ENCODE data around the gene CLIP1. TPM values are rescaled to one million over a fixed set of nuclear protein-coding genes. Genes with fewer than 3 reads are reported as not detected.

CLIP1 gene
- polyA plus RNA-seq, 12 donors, result 17.6 to 51.9 (median 24.4) TPM; not detected in 1

GRCh38 chr12:122318607-122319605 is 103.6 kb downstream of the CLIP1 start:
- no peak for DNase-seq

- no peak for DNase-seq
These were observed 109.5 kb downstream of the CLIP1 start for GRCh38 chr12:122312926-122313325.

DNA sequence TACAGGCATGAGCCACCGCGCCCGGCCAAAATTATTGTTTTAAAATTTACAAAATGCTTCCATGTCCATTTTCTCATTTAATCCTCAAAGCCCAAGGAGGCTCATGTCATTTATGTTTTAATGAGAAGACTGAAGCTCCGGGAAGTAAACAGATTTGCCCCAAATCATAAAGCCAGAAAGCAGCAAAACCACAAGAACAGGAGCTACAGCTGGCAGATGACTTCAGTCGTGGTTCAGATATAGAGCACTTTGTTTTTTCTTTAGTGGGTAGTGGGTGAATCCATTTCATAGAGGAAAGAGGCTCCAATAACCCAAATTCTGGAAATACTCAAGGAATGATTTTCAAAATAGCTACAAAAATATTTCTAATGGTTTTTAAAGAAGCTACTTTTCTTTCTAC is 110.8 kb downstream of the CLIP1 start:
- no peak for DNase-seq

DNA sequence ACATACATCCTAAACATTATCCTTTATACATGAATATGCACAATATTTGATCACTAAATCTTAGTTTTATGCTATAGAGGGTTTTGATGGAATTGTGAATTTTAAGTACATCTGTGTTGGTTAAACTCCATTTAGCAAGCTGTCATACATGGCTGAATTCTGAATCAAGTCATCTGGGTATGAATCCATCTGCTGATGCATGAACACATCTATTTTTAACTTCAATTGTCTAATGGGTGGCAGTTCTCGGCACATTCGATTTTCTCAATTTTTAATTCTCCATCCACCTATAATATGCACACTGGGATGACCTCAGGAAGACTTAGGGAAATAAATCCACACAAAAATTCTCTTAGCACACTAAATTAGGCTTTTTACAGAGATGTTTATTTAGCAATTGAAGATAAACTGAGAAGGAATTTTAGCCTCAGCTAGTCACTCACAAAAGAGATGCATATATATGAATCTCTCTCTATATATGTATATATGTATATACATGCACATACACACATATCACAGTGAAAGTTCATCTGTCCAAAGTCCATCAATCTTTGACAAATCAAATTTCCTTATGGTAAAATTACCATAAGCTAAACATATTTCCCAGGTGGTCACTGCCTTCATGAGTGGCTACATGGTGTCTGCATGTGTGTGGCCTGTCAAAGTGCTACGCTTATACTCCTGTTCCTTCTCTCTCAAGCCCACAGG is 111.7 kb downstream of the CLIP1 start:
- DNase-seq, result no peak

- no peak for DNase-seq
These were observed 112.8 kb downstream of the CLIP1 start for GRCh38 chr12:122309564-122310121.

- DNase-seq, result no peak
These were observed 113.7 kb downstream of the CLIP1 start for GRCh38 chr12:122308811-122309210.

DNA sequence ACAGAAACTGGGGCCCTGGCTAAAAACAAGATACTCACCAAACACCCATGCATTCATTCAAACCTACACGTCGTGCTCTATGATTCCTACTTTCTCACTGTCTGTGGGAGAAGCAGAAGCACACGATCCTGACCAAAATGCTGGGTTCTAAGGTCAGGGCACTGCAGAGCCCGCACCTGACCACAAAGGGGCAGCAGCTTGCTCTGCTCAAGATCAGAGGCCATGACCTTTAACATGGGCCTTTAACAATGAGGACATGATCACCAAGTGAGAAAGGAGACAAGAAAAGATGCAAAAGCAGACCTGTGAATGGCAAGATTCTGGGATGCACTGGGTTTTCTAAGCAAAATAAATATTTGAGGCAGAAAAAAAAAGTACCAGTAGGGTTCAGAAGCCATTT is 116.1 kb downstream of the CLIP1 start:
- DNase-seq, result no peak

DNA sequence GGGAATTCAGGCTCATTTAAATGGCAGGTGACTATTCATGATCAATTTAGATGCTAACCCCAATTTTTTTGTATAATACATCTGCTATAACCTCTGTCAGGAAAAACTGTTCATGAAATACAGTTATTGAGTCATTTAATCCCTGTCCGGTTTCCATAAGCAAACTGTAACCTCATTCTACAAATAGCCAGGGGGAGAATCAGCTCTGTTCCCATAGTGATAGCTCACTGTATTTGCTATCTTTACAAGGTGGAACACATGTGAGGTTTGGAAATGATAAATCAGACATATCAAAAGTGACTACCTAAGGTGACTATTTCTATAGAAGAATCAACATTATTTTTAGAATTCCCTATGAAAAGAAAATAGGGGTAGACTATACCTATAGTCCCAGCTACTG is 117.5 kb downstream of the CLIP1 start:
- no peak for DNase-seq

DNA sequence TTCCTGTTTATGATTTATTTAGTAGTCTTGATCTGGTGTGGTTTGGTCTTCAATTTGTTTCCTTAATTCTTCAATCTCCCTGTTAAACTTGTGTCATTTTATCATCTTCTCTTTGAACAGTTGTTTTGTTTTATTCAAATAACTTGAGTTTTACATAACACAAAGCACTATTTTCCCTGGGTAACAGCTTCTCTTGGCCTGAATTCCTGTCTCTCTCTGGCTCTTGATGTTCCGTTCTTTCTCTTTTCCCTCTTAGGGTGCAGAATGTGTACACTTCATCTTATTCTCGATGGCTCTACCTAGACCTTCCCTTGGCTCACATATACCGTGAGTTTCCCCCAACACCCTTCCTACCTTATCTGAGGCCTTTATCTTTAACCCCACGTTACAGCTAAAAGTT is 119.4 kb downstream of the CLIP1 start:
- DNase-seq, result no peak

DNA sequence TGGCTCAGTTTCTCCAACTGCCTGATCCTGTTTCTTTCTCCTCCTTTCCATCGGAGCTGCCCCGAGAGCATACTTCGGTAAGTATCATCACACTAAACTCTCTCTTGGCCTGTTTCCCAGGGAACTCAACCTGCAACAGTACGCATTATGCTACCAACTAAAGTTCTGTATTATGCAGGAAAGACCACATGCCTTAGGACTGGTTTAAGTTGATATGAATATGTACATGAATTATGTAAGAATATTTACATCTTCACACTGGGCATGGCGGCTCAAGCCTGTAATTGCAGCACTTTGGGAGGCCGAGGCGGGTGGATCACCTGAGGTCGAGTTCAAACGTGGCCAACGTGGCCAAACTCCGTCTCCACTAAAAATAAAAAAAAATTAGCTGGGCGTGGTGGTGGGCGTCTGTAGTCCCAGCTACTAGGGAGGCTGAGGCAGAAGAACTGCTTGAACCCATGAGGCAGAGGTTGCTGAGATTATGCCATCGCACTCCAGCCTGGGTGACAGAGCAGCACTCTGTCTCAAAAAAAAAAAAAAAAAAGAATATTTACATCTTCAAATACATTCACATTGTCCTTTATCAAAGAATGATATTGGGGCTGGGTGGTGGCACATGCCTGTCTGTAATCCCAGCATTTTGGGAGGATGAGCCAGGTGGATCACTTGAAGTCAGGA is 124.3 kb downstream of the CLIP1 start:
- no peak for DNase-seq

DNA sequence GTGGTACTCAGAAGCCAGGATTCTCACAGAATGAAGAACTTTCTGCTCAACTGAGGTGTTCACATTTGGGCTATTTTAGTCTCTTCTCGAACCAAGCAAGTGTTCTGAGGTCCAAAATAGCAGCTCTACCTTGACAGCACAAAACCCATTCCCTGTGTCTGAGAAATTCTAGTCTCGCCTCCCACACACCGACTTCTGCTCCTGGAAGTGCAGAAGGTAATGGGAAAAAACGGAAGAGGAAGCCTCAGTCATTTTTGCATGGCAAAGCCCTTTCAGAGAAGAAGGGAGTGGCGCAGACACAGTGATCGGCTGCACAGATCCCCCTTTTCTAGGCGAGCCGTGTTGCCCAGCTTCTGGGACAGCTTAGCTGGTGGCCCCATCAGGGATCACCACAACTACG is 125.0 kb downstream of the CLIP1 start:
- no peak for DNase-seq

DNA sequence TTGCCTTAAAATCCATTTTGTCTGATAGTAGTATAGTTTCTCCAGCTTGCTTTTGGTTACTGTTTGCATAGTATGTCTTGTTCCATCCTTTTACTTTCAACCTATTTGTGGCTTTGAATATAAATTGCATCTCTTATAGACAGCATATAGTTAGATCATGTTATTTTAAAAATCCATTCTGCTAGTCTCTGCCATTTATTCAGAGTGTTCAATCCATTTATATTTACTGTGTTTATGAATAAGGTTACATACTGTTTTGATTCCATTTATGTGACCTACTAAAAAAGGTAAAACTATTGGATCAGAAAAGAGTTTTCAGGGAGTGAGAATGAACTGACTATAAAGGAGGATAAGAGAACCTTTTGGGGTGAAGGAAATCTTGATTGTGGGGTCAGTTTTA is 126.6 kb downstream of the CLIP1 start:
- no peak for DNase-seq

GRCh38 chr12:122293081-122293480 is 129.4 kb downstream of the CLIP1 start:
- DNase-seq, result no peak

DNA sequence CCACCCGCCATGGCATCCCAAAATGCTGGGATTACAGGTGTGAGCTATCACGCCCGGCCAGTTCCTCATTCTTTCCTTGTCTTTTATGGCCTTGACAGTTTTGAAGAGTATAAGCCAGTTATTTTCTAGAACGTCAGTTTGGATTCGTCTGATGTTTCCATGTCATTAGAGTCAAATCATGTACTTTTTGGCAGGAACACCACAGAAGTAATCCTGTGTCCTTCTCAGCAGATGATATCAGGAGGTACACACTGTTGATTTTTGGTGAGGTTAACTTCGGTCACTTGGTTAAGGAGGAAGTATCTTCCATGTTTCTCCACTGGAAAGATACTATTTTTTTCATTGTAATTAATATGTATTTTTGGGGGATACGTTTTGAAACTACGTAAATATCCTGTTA is 131.0 kb downstream of the CLIP1 start:
- no peak for DNase-seq

GRCh38 chr12:122283680-122284079 is 138.8 kb downstream of the CLIP1 start:
- no peak for DNase-seq

GRCh38 chr12:122282061-122282460 is 140.4 kb downstream of the CLIP1 start:
- DNase-seq, result no peak

- no peak for DNase-seq
These were observed 146.2 kb downstream of the CLIP1 start for GRCh38 chr12:122276242-122276641.

- no peak for DNase-seq
These were observed 147.0 kb downstream of the CLIP1 start for GRCh38 chr12:122275459-122275858.

GRCh38 chr12:122266230-122266901 is 156.1 kb downstream of the CLIP1 start, which contains the start of gene VPS33A:
Gene VPS33A, minus strand, starts transcription at chr12:122266494. Its CDS starts 86 bp downstream, at chr12:122266408.
- DNase-seq, result peak; percentile 99

GRCh38 chr12:122265886-122266229 is 156.6 kb downstream of the CLIP1 start:
- no peak for DNase-seq

DNA sequence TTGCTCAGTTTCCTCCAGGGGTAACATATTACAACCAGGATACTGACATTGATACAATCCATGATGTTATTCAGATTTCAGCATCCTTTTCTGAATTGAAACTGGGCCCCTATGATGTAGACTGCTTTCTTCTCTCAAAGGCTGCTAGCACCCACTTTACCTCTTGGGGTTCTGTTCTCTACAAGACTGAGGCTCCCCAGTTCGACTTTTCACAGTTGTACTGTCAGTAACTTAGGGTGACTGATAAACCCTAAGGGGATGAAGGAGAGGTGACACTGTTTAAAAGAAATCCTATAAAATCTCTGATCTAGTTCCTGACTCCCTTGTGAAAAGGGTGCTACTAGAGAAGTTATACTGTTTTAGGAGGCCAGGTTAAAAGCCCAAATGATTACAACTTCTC is 157.0 kb downstream of the CLIP1 start:
- DNase-seq, result no peak

Data from muscle of arm (tissue), 12 donors.